ENCODE measurements around the gene ANKRD40.
A peak's percentile ranks its signal among the peaks of the same experiment; 100 is the strongest.
"Not testable (repeated sequence)": the region's sequence is repeated elsewhere in the genome, so short reads cannot be mapped to it uniquely, and the experiment has no call there.

The ANKRD40 gene

DNA sequence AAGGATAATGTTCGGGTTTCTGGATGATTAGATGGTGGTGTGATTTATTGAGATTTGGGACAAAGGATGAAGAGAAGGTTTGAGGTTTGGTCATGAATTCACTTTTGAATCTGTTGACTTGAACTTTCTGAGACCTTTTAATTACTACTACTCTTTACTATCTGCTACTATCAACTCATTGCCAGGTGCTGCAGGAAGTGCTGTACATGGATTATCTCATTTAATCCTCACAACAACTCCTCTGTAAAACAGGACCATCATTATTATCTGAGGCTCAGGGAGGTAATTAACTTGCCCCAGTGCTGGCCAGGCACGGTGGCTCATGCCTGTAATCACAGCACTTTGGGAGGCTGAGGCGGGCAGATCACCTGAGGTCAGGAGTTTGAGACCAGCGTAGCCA, 2.9 kb upstream of the ANKRD40 start:
- Histone ChIP-seq H3K36me3 (ENCODE audit: control insufficient read depth, insufficient read depth, low read length) (no peaks in the 10 kb centered on the region), H3K9me3 (ENCODE audit: control insufficient read depth, low read length) (no peaks in the 10 kb centered on the region), H3K27ac (ENCODE audit: insufficient read depth, low read depth, low read length, poor library complexity, severe bottlenecking) (no peak overlapping the region), H3K4me1 (ENCODE audit: control insufficient read depth, insufficient read depth, low read length) (peaks cover 15% of the 10 kb centered on the region), H3K27me3 (ENCODE audit: control insufficient read depth, insufficient read depth, low read length, poor library complexity, severe bottlenecking) (no peaks in the 10 kb centered on the region), H3K4me3 (ENCODE audit: insufficient read depth, low read depth, low read length) (no peak overlapping the region)
- WGBS, 2 experiments: 83 to 89% methylated on average over 4 of the region's 4 CpGs

DNA sequence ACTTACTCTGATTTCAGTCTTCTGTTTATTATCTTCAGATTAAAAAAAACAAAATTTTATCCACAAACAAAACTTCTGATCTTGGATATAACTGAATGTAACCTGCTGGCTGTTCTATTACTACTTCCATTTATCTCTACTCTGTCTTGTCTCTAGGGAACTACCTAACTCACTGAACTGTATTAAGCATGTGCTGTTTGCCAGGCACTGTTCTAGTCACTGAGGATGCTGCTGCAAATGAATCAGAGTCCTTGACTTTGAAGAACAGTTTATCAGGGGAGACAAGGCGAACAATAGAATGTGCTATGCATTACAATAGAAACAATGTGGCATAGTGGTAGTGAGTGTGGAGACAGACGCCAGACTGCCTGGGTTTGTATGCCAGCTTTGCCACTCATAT, 2.3 kb upstream of the ANKRD40 start:
- no peak overlapping the region for H3K4me3 ChIP-seq (ENCODE audit: insufficient read depth, low read depth, low read length)
- peaks cover 6% of the 10 kb centered on the region for H3K36me3 ChIP-seq (ENCODE audit: control insufficient read depth, insufficient read depth, low read length)
- H3K4me1 ChIP-seq (ENCODE audit: control insufficient read depth, insufficient read depth, low read length): peaks cover 15% of the 10 kb centered on the region
- H3K9me3 ChIP-seq (ENCODE audit: control insufficient read depth, low read length): no peaks in the 10 kb centered on the region
- H3K27me3 ChIP-seq (ENCODE audit: control insufficient read depth, insufficient read depth, low read length, poor library complexity, severe bottlenecking): no peaks in the 10 kb centered on the region
- 70 to 75% methylated on average over 2 of the region's 2 CpGs for WGBS, 2 experiments
- no peak overlapping the region for H3K27ac ChIP-seq (ENCODE audit: insufficient read depth, low read depth, low read length, poor library complexity, severe bottlenecking)

DNA sequence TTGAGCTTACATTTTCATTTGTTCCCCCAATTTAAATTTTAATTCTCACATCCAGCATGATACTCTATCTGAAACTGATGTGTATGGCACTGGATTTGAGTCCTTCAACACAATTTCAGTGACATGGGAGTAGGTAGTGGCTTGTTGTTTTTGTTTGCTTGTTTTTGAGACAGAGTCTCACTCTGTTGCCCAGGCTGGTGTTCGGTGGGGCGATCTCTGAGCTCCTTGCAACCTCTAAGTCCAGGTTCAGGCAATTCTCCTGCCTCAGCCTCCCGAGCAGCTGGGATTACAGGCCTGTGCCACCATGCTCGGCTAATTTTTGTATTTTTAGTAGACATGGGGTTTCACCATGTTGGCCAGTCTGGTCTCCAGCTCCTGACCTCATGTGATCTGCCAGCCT, 1.3 kb upstream of the ANKRD40 start:
- H3K27ac ChIP-seq (ENCODE audit: insufficient read depth, low read depth, low read length, poor library complexity, severe bottlenecking); H3K4me3 ChIP-seq (ENCODE audit: insufficient read depth, low read depth, low read length); H3K9me3 ChIP-seq (ENCODE audit: control insufficient read depth, low read length); H3K36me3 ChIP-seq (ENCODE audit: control insufficient read depth, insufficient read depth, low read length); H3K27me3 ChIP-seq (ENCODE audit: control insufficient read depth, insufficient read depth, low read length, poor library complexity, severe bottlenecking): not testable (repeated sequence)
- 95 to 98% methylated on average over 4 of the region's 4 CpGs for WGBS, 2 experiments
- peaks cover 15% of the 10 kb centered on the region for H3K4me1 ChIP-seq (ENCODE audit: control insufficient read depth, insufficient read depth, low read length)

DNA sequence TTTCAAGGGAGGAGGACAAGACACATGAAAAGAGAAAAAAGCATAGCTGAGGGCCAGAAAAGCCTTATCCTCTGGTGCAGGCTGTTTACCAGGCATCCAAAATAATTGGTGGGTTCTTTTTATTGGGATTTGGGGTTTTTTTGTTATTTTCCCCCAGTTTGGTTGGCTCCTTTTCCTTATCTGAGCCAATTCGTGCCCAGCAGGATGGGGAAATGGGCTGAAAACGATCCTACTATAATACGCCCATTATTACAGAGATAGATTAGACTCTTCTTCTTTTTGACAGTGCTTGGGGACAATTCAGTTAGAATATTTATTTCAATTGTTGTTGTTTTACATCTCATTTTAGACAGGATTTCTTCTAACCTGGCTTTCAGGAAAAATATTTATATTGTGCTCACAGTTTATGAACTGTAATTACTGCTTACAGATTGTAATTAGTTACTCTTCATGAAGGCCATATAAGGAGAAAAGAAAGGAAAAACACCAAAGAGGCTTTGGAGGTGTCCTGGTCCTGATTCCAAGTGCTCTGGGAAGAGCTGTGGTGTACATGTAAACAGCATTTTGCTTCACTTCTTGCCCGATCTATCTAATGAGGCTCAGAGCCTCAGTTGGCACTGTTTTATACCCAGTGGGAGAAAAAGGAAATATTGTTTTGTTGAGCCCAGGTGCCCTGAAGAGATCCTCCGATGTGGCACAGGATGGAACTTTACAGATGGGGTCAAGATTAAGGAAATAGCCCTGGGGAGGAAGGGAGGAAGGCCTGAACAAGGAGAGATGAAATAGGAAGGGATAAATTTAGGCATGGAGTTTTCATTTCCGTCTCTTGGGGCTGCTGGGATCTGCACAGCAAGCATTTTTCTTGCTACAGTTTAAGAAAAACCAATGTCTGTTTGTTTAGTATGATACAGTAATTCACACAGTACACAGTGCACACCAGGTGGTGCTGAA, 611 bp upstream of the ANKRD40 start:
- Histone ChIP-seq H3K27me3 (ENCODE audit: control insufficient read depth, insufficient read depth, low read length, poor library complexity, severe bottlenecking) (no peaks in the 10 kb centered on the region), H3K9me3 (ENCODE audit: control insufficient read depth, low read length) (no peaks in the 10 kb centered on the region), H3K36me3 (ENCODE audit: control insufficient read depth, insufficient read depth, low read length) (peaks cover 6% of the 10 kb centered on the region), H3K27ac (ENCODE audit: insufficient read depth, low read depth, low read length, poor library complexity, severe bottlenecking) (peak overlapping the region; percentile 47), H3K4me1 (ENCODE audit: control insufficient read depth, insufficient read depth, low read length) (peaks cover 15% of the 10 kb centered on the region), H3K4me3 (ENCODE audit: insufficient read depth, low read depth, low read length) (peak overlapping the region; percentile 51)
- 61 to 68% methylated on average over 4 to 6 of the region's 6 CpGs for WGBS, 2 experiments

DNA sequence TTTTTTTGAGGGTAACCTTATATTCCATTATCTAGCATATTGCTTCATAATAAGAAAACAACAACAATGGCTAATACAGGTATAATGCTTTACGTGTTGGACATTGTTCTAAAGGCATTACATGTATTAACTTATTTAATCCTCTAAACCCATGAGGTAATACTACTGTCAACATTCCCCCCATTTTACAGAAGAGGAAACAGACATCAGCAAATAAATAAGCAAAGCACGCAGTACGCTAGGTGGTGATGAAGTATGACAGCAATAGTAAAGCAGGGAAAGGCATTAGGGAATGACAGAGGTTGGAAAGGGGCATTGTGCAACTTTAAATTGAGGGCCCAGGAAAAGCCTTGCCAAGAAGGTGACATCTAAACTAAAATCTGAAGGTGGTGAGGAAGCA, 4.6 kb downstream of the ANKRD40 start:
- no peak overlapping the region for H3K4me3 ChIP-seq (ENCODE audit: insufficient read depth, low read depth, low read length)
- H3K27me3 ChIP-seq (ENCODE audit: control insufficient read depth, insufficient read depth, low read length, poor library complexity, severe bottlenecking): no peaks in the 10 kb centered on the region
- H3K27ac ChIP-seq (ENCODE audit: insufficient read depth, low read depth, low read length, poor library complexity, severe bottlenecking): no peak overlapping the region
- H3K4me1 ChIP-seq (ENCODE audit: control insufficient read depth, insufficient read depth, low read length): peaks cover 4% of the 10 kb centered on the region
- peaks cover 17% of the 10 kb centered on the region for H3K36me3 ChIP-seq (ENCODE audit: control insufficient read depth, insufficient read depth, low read length)
- WGBS, 2 experiments: 98 to 100% methylated on average over 2 to 3 of the region's 3 CpGs
- H3K9me3 ChIP-seq (ENCODE audit: control insufficient read depth, low read length): no peaks in the 10 kb centered on the region

DNA sequence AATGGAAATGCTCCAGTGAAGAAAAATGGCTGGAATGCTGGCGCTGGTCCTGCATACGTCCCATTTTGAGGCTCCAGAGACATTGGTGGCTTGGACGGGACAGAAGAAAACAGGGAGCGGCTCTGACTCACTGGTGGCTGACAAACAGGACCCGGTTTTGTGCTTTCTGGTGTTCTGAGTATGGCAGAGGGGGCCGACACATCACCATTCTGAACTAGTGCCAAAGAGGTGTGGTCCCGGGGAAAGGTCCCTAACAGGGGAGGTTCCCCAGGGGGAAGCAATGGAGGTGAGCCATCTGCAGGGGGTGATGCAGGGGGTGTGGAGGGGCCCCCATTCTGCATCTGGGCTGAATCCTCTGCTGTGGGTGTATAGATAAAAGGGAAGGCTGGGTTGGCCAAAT, 8.3 kb downstream of the ANKRD40 start:
- Histone ChIP-seq H3K9me3 (ENCODE audit: control insufficient read depth, low read length) (no peaks in the 10 kb centered on the region), H3K4me1 (ENCODE audit: control insufficient read depth, insufficient read depth, low read length) (no peaks in the 10 kb centered on the region), H3K27ac (ENCODE audit: insufficient read depth, low read depth, low read length, poor library complexity, severe bottlenecking) (no peak overlapping the region), H3K4me3 (ENCODE audit: insufficient read depth, low read depth, low read length) (no peak overlapping the region), H3K36me3 (ENCODE audit: control insufficient read depth, insufficient read depth, low read length) (peaks cover 37% of the 10 kb centered on the region), H3K27me3 (ENCODE audit: control insufficient read depth, insufficient read depth, low read length, poor library complexity, severe bottlenecking) (no peaks in the 10 kb centered on the region)
- WGBS, 2 experiments: 96% methylated on average over 7 of the region's 7 CpGs

DNA sequence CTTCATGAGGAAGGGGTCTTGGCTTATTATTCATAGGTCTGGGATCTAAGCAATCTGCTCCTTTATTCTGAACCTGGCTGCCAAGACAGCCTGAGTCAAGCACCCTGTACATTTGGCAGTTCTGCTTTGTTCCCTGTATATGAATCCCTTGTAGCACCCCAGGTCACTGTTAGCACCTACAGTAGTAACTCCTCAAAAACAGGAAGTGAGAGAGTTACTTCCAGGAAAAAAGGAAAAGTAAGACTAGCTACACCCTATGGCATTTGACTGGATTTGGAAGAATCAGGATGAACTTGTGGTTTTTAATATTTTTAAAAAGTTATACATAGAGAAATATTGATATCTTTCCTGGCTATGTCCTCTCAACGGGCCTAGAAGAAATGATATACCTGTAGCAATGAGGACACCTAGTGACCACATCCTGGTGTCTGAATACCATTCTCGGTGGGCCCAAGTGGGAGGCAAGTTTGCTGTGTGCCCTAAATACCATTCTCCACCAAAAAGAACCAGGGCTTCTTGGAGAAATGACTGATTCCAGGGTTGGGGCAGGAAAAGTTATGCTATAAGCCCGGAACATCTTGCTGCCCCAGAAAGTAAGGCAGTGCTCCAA, 9.9 kb downstream of the ANKRD40 start:
- Histone ChIP-seq H3K9me3 (ENCODE audit: control insufficient read depth, low read length) (no peaks in the 10 kb centered on the region), H3K36me3 (ENCODE audit: control insufficient read depth, insufficient read depth, low read length) (peaks cover 39% of the 10 kb centered on the region), H3K4me3 (ENCODE audit: insufficient read depth, low read depth, low read length) (no peak overlapping the region), H3K27me3 (ENCODE audit: control insufficient read depth, insufficient read depth, low read length, poor library complexity, severe bottlenecking) (no peaks in the 10 kb centered on the region), H3K4me1 (ENCODE audit: control insufficient read depth, insufficient read depth, low read length) (no peaks in the 10 kb centered on the region), H3K27ac (ENCODE audit: insufficient read depth, low read depth, low read length, poor library complexity, severe bottlenecking) (no peak overlapping the region)
- 92 to 93% methylated on average over 3 of the region's 3 CpGs for WGBS, 2 experiments

DNA sequence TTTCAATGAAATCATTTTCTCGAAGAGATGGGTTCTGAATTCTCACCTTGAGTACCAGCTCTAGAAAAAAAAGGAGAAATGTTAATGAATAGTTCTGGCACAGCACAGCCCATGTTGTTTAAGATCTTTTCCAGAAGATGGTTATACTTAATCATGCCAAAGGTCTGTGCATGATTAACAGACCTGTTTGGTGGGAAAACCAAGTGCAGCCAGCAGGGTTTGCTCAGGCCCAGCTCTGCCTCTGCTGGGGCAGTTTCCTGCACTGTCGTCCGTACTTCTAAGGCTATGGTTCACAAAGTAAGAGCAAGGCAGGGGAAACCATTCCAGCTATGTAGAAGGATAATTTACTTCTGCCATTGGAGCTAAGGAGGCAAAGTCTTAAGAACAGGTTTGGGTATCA, 10.7 kb downstream of the ANKRD40 start:
- 95 to 96% methylated on average over 3 of the region's 3 CpGs for WGBS, 2 experiments
- Histone ChIP-seq H3K27ac (ENCODE audit: insufficient read depth, low read depth, low read length, poor library complexity, severe bottlenecking) (no peak overlapping the region), H3K4me1 (ENCODE audit: control insufficient read depth, insufficient read depth, low read length) (peaks cover 4% of the 10 kb centered on the region), H3K9me3 (ENCODE audit: control insufficient read depth, low read length) (no peaks in the 10 kb centered on the region), H3K27me3 (ENCODE audit: control insufficient read depth, insufficient read depth, low read length, poor library complexity, severe bottlenecking) (no peaks in the 10 kb centered on the region), H3K36me3 (ENCODE audit: control insufficient read depth, insufficient read depth, low read length) (peaks cover 40% of the 10 kb centered on the region), H3K4me3 (ENCODE audit: insufficient read depth, low read depth, low read length) (no peak overlapping the region)

DNA sequence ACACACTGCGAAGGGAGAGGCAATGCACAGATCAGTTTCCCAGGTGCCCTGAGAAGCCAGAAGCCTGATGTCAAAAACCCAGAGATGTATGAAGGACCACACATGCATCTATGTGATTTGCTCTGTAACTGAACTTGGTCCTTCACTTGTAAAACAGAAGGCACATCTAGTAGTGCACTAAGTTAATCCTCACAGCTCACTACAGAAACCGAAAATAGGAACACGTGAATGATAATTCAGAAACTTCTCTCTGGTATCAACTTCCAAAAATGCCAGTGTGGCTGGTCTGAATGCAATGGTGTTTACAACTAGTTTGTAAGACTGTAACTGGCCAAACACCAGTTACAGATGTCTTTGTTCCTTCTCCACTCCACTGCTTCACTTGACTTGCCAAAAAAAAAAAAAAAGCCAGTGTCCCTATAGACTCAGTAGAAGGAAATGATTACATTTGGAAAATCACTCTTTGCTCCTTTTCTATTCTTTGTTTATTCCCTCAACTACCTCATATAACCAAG, 11.3 kb downstream of the ANKRD40 start:
- 95% methylated on average over 3 of the region's 3 CpGs for WGBS, 2 experiments
- H3K27me3 ChIP-seq (ENCODE audit: control insufficient read depth, insufficient read depth, low read length, poor library complexity, severe bottlenecking): no peaks in the 10 kb centered on the region
- H3K4me1 ChIP-seq (ENCODE audit: control insufficient read depth, insufficient read depth, low read length): peaks cover 10% of the 10 kb centered on the region
- no peak overlapping the region for H3K4me3 ChIP-seq (ENCODE audit: insufficient read depth, low read depth, low read length)
- peaks cover 40% of the 10 kb centered on the region for H3K36me3 ChIP-seq (ENCODE audit: control insufficient read depth, insufficient read depth, low read length)
- H3K9me3 ChIP-seq (ENCODE audit: control insufficient read depth, low read length): no peaks in the 10 kb centered on the region
- no peak overlapping the region for H3K27ac ChIP-seq (ENCODE audit: insufficient read depth, low read depth, low read length, poor library complexity, severe bottlenecking)

DNA sequence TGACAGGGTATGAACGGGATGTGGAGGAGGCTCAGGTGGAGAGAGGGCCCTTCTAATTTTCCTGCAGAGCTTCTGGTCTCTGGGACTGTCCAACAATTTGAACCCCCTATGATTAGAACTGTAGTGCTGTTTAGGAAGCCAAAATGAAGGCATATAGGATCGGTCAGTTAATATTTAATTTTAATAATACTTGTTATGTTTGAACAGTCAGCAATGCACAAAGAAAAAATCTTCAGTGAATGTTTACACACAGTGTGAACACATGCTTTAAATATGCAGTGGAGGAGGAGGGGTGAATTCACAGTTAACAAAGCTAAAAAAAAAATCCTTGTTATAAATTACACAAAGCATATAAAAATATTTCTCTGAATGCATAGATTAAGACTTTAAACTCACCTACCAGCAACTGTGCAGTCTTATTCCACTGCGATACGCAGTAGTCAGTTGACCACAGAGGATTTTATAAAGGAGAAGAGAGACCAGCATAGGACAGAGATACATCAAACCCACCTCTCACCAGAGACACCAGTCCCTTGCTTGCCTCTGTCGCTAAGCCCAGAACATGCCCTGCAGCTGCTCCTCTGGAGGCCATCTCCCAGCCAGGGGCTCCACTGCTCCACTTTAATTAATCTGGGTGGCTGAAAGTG, 14.6 kb downstream of the ANKRD40 start:
- 94 to 98% methylated on average over 4 of the region's 5 CpGs for WGBS, 2 experiments
- H3K27ac ChIP-seq (ENCODE audit: insufficient read depth, low read depth, low read length, poor library complexity, severe bottlenecking): no peak overlapping the region
- no peaks in the 10 kb centered on the region for H3K9me3 ChIP-seq (ENCODE audit: control insufficient read depth, low read length)
- no peaks in the 10 kb centered on the region for H3K27me3 ChIP-seq (ENCODE audit: control insufficient read depth, insufficient read depth, low read length, poor library complexity, severe bottlenecking)
- H3K4me1 ChIP-seq (ENCODE audit: control insufficient read depth, insufficient read depth, low read length): peaks cover 40% of the 10 kb centered on the region
- H3K36me3 ChIP-seq (ENCODE audit: control insufficient read depth, insufficient read depth, low read length): peaks cover 28% of the 10 kb centered on the region
- no peak overlapping the region for H3K4me3 ChIP-seq (ENCODE audit: insufficient read depth, low read depth, low read length)

Data from ectodermal cell (in vitro differentiated cells).